GM11168 (cell line): ENCODE measurements around the gene UBAC2.

Source experiments
- in situ Hi-C: fragments of 300-500 bp; cut with MboI; formaldehyde crosslinking; loops from one replicate; pipeline ENCODE4 v1.12.0; 2022; ENCODE audit warnings: low sequenced_read_pairs; ENCODE audit not compliant: unreplicated experiment

UBAC2 gene

DNA sequence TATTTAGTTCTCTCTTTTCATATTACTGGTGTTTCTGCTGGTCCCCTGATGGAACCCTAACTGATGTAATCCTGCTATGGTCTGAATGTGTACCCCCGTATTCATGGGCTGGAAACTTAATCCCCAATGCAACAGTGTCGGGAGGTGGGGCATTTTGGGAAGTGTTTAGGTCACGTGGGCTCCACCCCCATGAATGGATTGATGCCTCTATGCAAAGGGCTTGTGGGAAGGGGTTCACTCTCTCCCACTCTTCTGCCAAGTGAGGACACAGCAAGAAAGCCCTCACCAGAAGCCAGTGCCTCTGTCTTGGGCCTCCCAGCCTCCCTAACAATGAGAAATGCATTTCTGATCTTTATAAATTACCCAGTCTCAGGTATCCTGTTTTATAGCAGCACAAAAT lies 21.2 kb upstream of the UBAC2 start:
- in situ Hi-C loops: no loop called here

DNA sequence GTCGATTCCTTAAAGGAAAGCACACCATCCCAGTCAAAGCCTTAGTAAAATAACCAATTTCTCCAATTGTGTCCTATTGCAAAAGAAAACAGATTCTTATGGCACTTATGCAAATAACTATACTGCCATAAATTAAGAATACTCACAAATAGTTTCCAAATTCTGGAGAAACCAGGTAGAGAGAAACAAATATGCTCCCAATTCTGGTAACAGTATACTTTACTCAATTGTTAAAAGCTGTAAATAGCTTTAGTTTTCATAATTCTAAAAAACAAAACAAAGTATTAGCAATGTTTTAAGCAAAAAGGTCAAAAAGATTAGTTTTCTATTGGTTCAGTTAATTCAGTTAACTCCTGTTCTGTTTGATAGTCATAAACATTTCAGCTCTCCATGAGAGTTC lies 18.2 kb upstream of the UBAC2 start:
- in situ Hi-C loops: no loop called here

DNA sequence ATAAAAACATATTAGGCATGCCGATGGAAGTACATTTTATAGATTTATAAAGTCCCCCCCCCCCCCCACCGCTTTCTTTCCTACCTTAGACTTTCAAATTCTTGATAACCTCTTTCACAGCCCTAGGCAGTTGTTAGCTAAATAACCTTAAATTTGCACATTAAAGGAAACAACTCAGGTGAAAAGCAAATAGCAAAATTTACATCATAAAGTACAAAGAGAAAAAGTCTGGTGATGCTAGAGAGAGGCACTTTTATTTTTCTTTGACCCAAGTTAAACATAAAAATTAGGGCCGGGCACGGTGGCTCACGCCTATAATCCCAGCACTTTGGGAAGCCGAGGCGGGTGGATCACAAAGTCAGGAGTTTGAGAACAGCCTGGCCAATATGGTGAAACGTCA lies 15.0 kb upstream of the UBAC2 start:
- in situ Hi-C loops: no loop called here

DNA sequence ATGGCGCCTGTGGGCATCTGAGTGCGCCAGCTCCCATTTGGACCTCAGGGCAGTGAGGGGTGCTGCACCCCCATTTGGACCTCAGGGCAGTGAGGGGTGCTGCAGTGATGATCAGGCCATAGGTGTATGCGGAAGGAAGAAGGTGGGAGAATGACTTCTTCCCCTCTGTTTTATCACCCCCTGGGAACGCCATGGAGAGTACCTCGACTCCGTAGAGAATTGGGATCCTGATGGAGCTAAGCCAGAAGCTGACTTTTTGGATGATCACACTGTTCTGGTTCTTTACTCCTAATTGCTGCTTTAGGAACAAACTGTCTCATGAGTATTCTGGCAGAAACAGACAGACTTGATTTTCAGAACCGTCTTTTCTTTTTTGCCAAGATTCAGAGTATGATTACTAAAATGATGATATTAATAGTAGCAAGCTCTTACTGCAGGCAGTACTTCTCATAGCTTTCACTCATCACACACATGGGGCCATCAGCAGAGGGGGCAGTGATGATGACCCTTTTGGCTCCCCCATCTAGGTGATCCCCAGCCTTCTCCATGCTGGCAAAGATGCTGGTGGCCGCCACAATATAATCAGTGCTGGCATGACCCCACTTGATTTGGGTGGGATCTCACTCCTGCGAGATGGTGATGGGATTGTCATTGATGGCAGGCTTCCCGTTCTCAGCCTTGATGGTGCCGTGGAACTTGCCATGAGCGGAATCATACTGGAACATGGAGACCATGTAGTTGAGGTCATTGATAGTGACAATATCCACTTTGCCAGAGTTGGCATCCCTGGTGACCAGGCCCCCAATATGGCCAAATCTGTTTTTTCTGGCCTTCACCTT lies 10.3 kb upstream of the UBAC2 start:
- in situ Hi-C loops: no loop called here

DNA sequence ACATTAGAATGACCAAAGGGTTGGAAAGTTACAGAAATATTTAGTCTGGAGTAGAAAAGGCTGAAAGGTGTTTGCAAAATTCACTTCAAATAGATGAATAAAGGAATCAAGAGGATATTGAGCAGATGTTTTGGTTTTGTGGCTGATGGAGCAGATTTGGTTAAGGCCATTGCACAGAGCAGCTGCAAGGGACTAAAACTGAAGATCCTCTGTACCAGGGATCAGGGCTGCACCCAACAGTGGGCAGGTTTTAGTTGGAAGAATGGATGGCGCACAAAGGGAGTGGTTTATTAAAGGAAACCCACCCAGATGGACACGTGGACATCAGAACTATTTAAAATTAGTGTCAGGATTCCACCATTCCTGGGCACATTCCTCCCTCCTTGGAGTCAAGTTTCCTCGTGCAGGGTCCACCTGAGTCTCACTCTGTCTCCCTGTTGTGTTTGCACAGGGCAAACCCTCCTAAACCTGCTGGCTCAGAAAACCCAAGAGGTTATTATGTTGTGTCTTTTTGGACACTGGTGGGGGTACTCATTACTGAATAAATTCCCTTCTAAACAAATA lies 9.2 kb upstream of the UBAC2 start:
- in situ Hi-C loops: no loop called here

DNA sequence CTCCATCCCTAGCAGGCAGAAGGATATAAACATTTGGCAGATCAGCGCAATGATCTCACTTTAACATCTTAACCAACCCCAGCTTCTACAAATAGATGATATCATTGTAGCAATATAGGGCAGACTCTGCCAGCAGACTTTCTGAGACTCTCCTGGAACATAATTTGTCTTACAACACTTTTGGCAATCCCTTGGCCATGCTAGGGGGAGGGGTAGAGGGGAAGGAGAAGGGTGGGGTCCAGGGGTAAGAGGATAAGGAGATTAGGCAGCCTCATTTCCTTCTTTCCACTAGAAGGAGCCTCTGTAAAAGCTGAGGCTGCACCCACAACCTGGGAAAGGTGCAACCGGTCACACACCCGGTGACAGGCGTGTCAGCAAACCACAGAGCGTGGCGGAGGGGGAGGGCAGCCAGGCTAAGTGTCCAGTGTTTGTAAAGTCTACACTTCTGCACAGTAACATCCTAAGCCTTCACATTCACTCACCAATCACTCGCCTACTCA lies 8.7 kb upstream of the UBAC2 start:
- in situ Hi-C loops: no loop called here

DNA sequence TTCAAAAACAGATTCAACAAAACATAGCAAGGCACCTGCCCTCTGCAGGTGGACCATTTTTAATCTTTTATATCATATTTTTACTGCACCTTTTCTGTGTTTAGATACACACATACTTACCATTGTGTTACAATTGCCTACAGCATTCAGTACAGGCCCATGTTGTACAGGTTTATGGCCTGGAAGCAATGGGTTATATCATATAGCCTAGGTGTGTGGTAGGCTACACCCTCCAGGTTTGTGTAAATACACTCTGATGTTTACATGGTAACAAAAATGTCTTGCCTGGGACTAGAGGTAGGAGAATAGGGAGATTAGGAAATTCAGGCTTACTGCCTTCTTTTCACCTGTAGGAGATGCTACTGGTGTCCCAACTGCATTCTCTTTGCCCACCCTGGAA lies 8.2 kb upstream of the UBAC2 start:
- in situ Hi-C loops: no loop called here

DNA sequence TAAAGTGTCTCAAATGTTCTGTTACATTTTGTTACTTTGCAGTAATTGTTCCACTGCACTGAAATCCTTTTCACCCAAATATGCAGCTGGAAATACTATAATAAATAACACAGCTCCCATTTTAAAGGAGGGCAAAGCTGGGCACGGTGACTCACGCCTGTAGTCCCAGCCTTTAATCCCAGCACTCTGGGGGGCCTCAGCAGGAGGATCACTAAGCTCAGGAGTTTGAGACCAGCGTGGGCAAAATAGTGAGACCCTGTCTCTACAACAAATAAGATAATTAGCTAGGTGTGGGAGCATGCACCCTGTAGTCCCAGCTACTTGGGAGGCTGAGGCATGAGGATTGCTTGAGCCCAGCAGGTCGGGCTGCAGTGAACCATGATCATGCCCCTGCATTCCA lies 7.5 kb upstream of the UBAC2 start:
- in situ Hi-C loops: no loop called here

DNA sequence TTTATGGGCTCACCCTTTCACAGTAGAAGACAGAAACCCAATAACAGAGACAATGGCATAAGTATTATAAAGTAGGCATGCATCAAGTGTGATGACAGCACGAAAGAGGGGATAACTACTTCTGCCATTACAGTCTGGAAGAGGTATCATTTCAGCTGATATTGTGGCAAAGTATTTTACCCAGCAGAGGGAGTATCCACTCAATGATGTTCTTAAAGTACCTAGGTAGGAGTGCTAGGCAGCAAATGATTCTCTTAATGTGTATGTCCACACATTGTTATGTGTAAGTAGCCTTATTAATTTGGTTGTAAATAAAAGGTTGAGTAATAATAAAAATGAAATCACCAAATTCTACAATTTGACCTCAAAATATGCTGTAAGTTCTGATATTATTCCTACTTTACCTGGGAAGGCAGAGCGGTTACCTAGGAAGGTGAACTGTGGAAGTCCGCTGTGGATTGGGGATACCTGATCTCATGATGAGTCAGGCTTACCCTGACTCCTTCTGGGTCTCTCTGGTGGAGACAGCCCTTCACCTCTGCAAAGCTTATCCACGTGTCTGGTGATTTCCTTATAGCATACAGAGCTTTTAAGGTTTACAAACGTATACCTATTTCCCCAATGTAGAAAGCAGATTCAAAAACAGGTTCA lies 4.1 kb upstream of the UBAC2 start:
- in situ Hi-C loops: no loop called here

DNA sequence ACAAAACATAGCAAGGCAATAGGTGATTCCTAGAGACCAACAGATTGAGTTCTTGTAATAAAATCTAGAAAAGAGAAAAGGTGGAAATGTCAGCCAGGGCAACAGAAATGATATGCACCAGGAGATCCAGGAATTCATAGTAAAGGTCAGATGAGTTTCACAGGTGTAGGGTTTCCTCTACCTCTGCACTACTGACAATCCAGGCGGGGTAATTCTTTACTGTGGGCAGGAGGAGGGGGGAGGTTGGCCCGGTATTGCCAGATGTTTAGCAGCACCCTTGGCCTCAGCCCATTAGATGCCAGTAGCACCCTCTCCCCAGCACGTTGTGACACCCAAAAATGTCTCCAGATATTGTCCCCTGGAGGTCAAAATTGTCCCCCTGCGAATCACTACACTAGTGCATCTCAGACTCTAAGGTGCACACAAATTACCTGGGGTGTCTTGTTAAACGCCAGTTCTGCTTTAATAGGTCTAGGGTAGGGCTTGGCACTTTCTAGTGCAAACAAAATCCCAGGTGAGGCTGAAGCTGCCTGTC lies 3.5 kb upstream of the UBAC2 start:
- in situ Hi-C loops: no loop called here

DNA sequence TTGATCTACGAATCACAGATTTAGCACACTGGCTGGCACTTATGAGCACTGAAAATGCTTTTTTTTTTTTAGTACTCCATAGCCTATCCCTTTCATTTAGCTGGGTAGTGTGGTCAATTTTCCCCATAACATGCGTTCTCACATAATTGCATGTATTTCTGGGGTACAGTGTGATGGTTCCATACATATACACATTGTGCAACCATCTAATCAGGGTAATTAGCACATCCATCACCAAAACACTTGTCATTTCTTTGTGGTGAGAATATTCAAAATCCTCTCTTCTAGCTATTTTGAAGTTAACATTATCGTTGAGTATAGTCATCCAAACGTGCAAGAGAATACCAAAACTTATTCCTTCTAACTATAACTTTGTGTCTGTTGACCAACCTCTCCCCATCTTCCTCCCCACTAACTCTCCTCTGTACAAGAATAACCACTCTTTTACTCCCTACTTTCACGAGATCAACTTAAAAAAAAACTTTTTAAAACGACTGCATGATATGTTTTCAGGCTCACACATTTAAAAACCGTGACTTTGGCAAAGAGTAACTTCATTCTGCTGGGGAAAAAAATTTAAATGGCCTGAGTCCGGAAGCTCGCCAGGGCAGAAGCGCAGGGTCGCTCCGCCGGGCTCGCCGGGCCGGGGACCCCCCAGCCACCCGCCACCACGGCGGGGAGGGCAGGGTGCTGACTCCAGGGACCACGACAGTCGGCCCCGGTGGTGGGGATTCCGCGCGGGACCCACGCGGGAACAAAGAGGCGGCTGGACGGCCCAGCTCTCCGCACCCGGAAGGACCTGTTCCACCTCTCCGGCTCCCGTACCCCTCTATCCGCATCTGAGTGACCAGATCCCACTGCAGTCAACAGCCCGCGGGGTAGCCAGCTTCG lies 868 bp upstream of the UBAC2 start:
- in situ Hi-C loops: loop anchor here (10.0 kb wide), 1 partner anchor 65 kb away; no protein-coding TSS in a partner anchor

DNA sequence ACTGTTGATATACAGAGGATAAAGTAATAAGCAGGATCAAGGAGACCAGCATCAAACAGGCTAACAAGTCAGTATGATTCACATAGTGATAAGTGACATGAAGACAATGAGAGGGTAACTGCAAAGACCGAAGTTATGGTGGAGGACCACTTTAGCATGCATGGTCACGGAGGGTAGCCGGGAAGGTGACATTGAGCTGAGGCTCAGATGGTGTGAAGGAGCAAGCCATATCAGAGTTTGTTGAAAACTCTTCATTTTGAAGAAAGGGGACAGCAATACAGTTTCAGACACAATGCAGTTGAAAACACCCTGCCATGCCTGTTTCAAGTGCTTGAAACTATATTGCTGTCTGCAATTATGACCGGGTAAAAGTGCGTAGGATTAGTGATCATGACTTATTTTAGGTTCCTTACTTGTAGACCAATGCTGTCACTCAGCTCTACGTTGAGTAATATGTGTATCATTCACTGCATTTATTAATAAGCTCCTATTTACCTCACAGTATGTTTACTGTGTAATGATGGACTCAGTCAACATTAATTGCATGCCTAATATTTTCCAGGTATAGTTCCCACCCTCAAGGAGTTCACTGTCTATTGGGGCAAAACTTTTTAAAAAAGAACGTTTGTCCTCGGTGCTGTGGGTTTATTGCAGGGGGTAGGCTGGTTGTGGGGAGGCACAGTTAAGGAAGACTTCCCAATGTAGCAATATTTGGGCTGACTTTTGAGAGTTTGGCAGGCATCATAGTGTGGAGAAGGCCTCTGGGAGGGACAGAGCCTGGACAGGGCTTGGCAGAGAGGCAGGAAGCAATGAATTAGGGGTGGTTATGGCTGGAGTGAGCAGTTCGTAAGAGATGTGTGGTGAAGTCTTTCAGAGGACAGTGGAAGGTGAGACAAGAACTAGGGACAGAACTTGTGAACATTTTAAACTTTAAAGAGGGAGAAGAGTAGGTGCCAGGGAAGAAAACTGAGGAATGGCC lies 3.2 kb downstream of the UBAC2 start:
- in situ Hi-C loops: loop anchor here (10.0 kb wide), 1 partner anchor 61 kb away; no protein-coding TSS in a partner anchor

DNA sequence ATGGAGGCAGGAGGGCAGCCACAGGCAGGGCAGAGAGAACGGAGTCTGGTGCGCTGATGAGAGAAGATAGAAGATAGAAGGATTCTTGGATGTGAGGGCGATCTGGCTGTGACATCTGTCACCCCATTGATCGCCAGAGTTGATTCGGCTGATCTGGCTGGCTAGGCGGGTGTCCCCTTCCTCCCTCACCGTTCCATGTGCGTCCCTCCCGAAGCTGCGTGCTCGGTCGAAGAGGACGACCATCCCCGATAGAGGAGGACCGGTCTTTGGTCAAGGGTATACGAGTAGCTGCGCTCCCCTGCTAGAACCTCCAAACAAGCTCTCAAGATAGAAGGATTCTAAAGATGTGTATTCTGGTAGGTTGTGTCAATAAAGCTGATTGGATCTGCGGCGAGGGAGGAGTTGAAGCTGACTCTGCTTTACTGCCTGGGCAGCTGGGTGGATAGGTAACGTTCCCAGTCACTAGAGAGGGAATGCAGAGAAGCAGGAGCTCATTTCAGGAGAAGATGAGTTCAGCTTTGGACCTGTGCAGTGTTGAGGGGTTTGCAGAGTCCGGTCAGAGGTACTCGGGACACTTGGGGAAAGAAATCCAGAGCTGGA lies 5.1 kb downstream of the UBAC2 start:
- in situ Hi-C loops: loop anchor here (10.0 kb wide), 1 partner anchor 59 kb away; no protein-coding TSS in a partner anchor

DNA sequence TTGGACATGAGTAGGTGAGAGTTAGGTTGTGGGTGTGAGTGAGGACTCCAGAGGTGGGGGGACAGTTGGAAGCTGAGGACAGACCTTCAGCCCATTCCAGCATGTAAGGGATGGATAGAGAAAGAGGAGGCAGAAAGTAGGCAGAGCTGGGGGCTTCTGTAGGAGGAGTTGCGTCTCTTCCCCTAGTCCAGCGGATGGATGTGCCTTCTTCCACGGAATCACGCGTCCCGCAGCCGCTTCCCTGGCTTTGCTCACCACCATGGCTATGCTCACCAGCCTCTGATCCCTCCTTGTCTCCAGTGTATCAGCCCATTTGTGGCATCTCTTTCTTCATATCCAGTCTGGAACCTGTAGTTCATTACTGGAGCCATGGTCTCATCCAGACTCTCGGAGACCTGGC lies 5.6 kb downstream of the UBAC2 start:
- in situ Hi-C loops: loop anchor here (10.0 kb wide), 1 partner anchor 59 kb away; no protein-coding TSS in a partner anchor

DNA sequence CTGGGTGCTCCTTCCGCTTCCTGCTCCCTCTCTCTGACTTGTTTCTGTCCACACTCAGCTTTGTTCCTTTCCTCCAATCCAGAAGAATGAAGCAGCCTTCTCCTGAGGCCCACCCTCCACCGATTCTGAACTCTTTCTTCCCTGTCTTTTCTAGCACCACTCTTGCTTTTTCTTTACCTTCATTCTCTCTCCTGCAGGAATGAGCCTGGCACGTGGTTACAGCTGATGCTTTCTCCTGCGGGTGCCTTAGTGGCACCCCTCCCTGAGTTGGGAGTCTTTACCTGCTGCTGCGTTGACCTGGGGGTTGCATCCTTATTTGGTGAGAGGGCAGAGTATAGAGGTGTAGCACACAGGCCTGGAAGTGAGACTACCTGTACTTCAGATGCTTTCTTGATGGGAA lies 6.2 kb downstream of the UBAC2 start:
- in situ Hi-C loops: loop anchor here (10.0 kb wide), 1 partner anchor 58 kb away; no protein-coding TSS in a partner anchor

DNA sequence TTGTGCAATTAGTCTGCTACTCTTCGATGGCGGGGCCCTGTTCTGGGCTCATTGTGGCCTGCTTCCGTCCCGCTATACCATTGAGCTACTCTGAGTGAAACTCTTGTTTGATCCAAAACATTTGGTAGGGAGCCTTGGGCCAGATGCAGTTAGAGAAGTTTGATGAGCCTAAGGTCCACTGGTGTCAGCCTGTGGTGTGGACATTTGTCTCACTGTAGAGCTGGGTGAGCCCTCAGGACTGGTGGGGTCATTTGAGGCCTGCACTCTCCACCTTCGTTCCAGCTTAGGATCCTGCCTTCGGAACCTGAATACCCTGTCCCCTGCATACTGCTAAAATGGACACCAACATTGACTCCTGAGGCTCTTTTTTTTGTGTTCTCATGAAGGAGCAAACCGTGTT lies 6.9 kb downstream of the UBAC2 start:
- in situ Hi-C loops: loop anchor here (10.0 kb wide), 1 partner anchor 57 kb away; no protein-coding TSS in a partner anchor

DNA sequence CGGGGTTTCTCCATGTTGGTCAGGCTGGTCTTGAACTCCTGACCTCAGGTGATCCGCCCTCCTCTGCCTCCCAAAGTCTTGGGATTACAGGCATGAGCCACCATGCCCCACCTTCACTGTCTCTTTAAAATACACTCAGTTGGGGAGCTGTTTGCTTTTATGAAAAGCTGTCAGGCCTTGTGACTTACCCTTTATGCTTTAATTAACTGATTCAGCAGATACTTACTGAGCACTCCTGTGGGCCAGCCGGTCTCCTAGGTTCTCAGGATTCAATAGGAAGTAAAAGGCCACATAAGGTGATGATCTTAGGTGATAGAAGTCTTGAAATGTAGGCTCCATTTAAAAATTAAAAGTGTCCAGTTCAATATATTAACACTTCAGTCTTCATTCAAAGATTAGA lies 7.5 kb downstream of the UBAC2 start:
- in situ Hi-C loops: loop anchor here (10.0 kb wide), 1 partner anchor 57 kb away; no protein-coding TSS in a partner anchor
